Kidney (tissue), 14 donors: Measurements from ENCODE around the gene UCHL5. TPM values are rescaled to one million over a fixed set of nuclear protein-coding genes. Genes with fewer than 3 reads are reported as not detected.
A peak's percentile ranks its signal among the peaks of the same experiment; 100 is the strongest.

Source experiments
- DNase-seq, 5 donors: peaks; one replicate each; pipeline ENCODE4 v3.0.0-alpha.2; 2013 to 2020
- FAIRE-seq: peaks from 2 replicates; lab custom pipeline; 2012; peaks lifted over from hg19 to GRCh38; lab: Jason Lieb, UNC
- H3K27ac ChIP-seq, 2 donors: one replicate each; pipeline ENCODE4 v1.7.0; 2013; ENCODE audit warnings: low read depth in 2 of 2, low read length in 2 of 2, inconsistent platforms in 1 of 2
- H3K27me3 ChIP-seq: one replicate; pipeline ENCODE4 v1.7.1; 2013; ENCODE audit warnings: low read length, inconsistent platforms; ENCODE audit not compliant: control insufficient read depth, insufficient read depth
- H3K36me3 ChIP-seq, 3 donors: one replicate each; pipeline versions ENCODE4 v1.7.0 to v1.7.1; 2013; ENCODE audit warnings: low read length in 3 of 3, control low read depth in 1 of 3, inconsistent platforms in 1 of 3; ENCODE audit not compliant: insufficient read depth in 3 of 3, control insufficient read depth in 2 of 3
- H3K4me1 ChIP-seq, 3 donors: one replicate each; pipeline versions ENCODE4 v1.7.0 to v1.7.1; 2013; ENCODE audit warnings: low read length in 3 of 3, inconsistent platforms in 1 of 3, low read depth in 1 of 3; ENCODE audit not compliant: control insufficient read depth in 2 of 3, insufficient read depth in 2 of 3
- H3K4me3 ChIP-seq, 3 donors: one replicate each; pipeline versions ENCODE4 v1.7.0 to v1.8.1; 2013; ENCODE audit warnings: low read length in 3 of 3, control low read depth in 1 of 3, inconsistent platforms in 1 of 3
- H3K9ac ChIP-seq, 3 donors: one replicate each; pipeline versions ENCODE4 v1.7.0 to v1.7.1; 2013; ENCODE audit warnings: low read length in 3 of 3, control low read depth in 1 of 3, inconsistent platforms in 1 of 3
- H3K9me3 ChIP-seq, 3 donors: one replicate each; pipeline versions ENCODE4 v1.7.0 to v1.7.1; 2013; ENCODE audit warnings: low read length in 3 of 3, control low read depth in 1 of 3, inconsistent platforms in 1 of 3; ENCODE audit not compliant: control insufficient read depth in 2 of 3, insufficient read depth in 1 of 3
- CTCF ChIP-seq: IDR thresholded peaks from 3 replicates; pipeline ENCODE4 v1.5.1; 2012; ENCODE audit warnings: mild to moderate bottlenecking, moderate library complexity, borderline replicate concordance; ENCODE audit not compliant: insufficient read depth; ENCODE audit errors: extremely low read depth
- intact Hi-C: fragments of 100-400 bp; cut with DNase I; formaldehyde crosslinking; loops from one replicate; pipeline ENCODE4 v1.11.1; 2022
- polyA plus RNA-seq: library from polyadenylated mRNA; stranded (reverse); fragments of 350-450 nt; fragmentation: Illumina TruSeq; extraction: RNeasy Lipid Tissue Mini Kit (QIAGEN cat#74804); gene quantifications from one replicate; pipeline ENCODE4 v1.2.3, GENCODE V29; 2014; ENCODE audit warnings: low read depth, low replicate concordance; ENCODE audit not compliant: insufficient read depth
- total RNA-seq: library from RNA; stranded (reverse); fragmentation: NEBNext Ultra II Directional; extraction: Animal tissue kit (Norgen Biotek cat#: 25700); gene quantifications from one replicate; pipeline ENCODE4 v1.2.1, GENCODE V29; 2021
- donor health status: control.
- donor health status: control.
- donor health status: control.
- donor health status: control.
- donor health status: control.
- donor health status: DM: yes; HTN: yes; CAD: no.
- donor health status: Normal renal cell carcinoma (clear cell type).

UCHL5 gene
- total and polyA plus RNA-seq, 2 donors from 2014 or later, result 15.2 to 26.4 TPM

- FAIRE-seq, result no peak
- no peak for TF ChIP-seq CTCF
- intact Hi-C loops, result no loop called here
- Histone ChIP-seq H3K27me3 (no peaks in the 10 kb centered on the region), H3K4me3 (no peak overlapping the region), H3K36me3 (no peaks in the 10 kb centered on the region), H3K27ac (no peak overlapping the region), H3K9me3 (no peaks in the 10 kb centered on the region), H3K9ac (no peak overlapping the region), H3K4me1 (no peaks in the 10 kb centered on the region)
- no peak for DNase-seq
These were observed 82.6 kb downstream of the UCHL5 start for GRCh38 chr1:192976576-192976975.

- intact Hi-C loops, result no loop called here
- Histone ChIP-seq H3K4me1 (no peaks in the 10 kb centered on the region), H3K9ac (no peak overlapping the region), H3K36me3 (no peaks in the 10 kb centered on the region), H3K9me3 (no peaks in the 10 kb centered on the region), H3K27ac (no peak overlapping the region), H3K27me3 (no peaks in the 10 kb centered on the region), H3K4me3 (no peak overlapping the region)
- DNase-seq, result peak in 2 of 5 donors; percentile 11 to 13
- no peak for TF ChIP-seq CTCF
- no peak for FAIRE-seq
These were observed 84.5 kb downstream of the UCHL5 start for GRCh38 chr1:192974701-192975100.

GRCh38 chr1:192973988-192974387 is 85.2 kb downstream of the UCHL5 start:
- FAIRE-seq, result no peak

More at GRCh38 chr1:192973988-192974387, 85.2 kb downstream of the UCHL5 start:
- Histone ChIP-seq H3K9ac (no peak overlapping the region), H3K4me1 (no peaks in the 10 kb centered on the region), H3K27ac (no peak overlapping the region), H3K36me3 (no peaks in the 10 kb centered on the region), H3K4me3 (no peak overlapping the region), H3K9me3 (no peaks in the 10 kb centered on the region), H3K27me3 (no peaks in the 10 kb centered on the region)
- intact Hi-C loops, result no loop called here
- TF ChIP-seq CTCF, result no peak
- DNase-seq, result no peak
